MM.1S (cell line): ENCODE data around the gene RASL11B.

Experiments used
- EZH2 ChIP-seq: fragments of 300-600 bp; sonication (generic); optimal IDR thresholded peaks from 2 replicates; pipeline ENCODE3; 2017; ENCODE audit warnings: low read depth, mild to moderate bottlenecking, antibody characterized with exemption, low read length, mixed read lengths
- EZH2phosphoT487 ChIP-seq: fragments of 300-600 bp; sonication (generic); IDR thresholded peaks from 2 replicates; pipeline ENCODE4 v1.6.1; 2018; ENCODE audit warnings: antibody characterized with exemption, low read length
- TF ChIP-seq, protein P1 (sequence below): fragments of 300-600 bp; sonication (generic); IDR thresholded peaks from 2 replicates; pipeline ENCODE4 v1.5.1; 2016; ENCODE audit warnings: antibody characterized with exemption, low read length, mixed read lengths

DNA sequence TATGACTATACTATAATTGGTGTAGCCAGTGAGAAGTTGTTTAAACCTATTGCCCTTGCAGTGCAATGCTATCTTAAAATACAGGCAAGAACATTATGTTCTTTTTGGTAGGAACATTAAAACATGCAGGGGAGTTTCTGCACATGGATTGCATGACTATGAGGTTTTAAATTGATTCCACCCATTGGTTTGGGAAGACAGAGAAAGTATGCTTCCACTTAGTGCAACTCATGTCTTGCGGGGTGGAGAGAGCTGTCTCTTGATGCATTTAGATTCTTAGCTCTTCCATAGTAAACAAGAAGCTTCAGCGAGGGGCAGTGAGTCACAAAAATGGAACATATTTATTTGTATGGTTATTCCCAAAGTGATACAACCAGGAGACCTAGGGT, 39.5 kb upstream of the RASL11B start:
- TF ChIP-seq, protein P1, sequence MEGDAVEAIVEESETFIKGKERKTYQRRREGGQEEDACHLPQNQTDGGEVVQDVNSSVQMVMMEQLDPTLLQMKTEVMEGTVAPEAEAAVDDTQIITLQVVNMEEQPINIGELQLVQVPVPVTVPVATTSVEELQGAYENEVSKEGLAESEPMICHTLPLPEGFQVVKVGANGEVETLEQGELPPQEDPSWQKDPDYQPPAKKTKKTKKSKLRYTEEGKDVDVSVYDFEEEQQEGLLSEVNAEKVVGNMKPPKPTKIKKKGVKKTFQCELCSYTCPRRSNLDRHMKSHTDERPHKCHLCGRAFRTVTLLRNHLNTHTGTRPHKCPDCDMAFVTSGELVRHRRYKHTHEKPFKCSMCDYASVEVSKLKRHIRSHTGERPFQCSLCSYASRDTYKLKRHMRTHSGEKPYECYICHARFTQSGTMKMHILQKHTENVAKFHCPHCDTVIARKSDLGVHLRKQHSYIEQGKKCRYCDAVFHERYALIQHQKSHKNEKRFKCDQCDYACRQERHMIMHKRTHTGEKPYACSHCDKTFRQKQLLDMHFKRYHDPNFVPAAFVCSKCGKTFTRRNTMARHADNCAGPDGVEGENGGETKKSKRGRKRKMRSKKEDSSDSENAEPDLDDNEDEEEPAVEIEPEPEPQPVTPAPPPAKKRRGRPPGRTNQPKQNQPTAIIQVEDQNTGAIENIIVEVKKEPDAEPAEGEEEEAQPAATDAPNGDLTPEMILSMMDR, result no peak
- no peak for TF ChIP-seq EZH2
- no peak for TF ChIP-seq EZH2phosphoT487
